Activated naive CD4-positive, alpha-beta T cell treated with anti-CD3 and anti-CD28 coated beads, Interleukin-2, amount 50 U/mL, for 24 hours (primary cell): ENCODE data around the gene RASAL1.

Experiments used
- H3K27ac Mint-ChIP-seq: one replicate; pipeline ENCODE4 v1.8.0; 2021; ENCODE audit warnings: mild to moderate bottlenecking, mixed read lengths
- H3K27me3 Mint-ChIP-seq: one replicate; pipeline ENCODE4 v1.8.0; 2021; ENCODE audit warnings: mixed read lengths
- H3K36me3 Mint-ChIP-seq: one replicate; pipeline ENCODE4 v1.8.0; 2021; ENCODE audit warnings: mixed read lengths
- H3K4me1 Mint-ChIP-seq: one replicate; pipeline ENCODE4 v1.8.0; 2021; ENCODE audit warnings: mixed read lengths
- H3K4me3 Mint-ChIP-seq: one replicate; pipeline ENCODE4 v1.8.0; 2021; ENCODE audit warnings: mild to moderate bottlenecking, mixed read lengths
- H3K9me3 Mint-ChIP-seq: one replicate; pipeline ENCODE4 v1.8.0; 2021; ENCODE audit warnings: mixed read lengths

Gene RASAL1

DNA sequence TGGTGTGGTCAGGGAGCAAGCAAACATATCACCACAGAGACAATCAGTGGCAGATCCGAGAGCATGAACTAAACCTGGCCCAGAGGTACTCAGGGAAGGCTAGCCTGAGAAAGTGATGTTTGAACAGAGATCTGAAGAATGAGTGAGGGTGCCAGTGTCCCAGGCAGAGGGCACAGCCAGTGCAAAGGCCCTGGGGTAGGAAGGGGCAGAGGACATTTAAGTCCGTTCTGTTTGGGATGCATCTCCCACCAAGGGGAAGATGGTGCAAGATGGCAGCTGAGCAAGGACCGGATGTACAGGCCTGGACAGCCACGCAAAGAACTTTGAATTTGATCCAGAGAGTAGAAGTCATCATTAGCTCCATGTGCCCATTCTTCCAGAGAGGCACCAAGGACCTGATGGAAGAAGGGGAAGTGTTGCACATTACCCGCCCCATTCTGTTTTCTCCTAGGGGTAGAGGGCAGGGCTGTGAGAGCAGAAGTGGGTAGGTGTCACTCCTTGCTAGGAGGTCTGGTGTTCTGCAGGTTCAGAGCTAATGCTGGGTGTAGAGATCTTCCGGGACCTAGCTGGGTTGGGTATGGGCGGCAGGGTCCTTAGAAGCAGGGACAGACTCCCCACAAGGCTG lies 75.1 kb downstream of the RASAL1 start:
- Mint-ChIP-seq H3K27ac (no peak overlapping the region), H3K27me3 (no peaks in the 10 kb centered on the region), H3K4me1 (peaks cover 28% of the 10 kb centered on the region), H3K4me3 (no peak overlapping the region), H3K9me3 (no peaks in the 10 kb centered on the region), H3K36me3 (no peaks in the 10 kb centered on the region)

DNA sequence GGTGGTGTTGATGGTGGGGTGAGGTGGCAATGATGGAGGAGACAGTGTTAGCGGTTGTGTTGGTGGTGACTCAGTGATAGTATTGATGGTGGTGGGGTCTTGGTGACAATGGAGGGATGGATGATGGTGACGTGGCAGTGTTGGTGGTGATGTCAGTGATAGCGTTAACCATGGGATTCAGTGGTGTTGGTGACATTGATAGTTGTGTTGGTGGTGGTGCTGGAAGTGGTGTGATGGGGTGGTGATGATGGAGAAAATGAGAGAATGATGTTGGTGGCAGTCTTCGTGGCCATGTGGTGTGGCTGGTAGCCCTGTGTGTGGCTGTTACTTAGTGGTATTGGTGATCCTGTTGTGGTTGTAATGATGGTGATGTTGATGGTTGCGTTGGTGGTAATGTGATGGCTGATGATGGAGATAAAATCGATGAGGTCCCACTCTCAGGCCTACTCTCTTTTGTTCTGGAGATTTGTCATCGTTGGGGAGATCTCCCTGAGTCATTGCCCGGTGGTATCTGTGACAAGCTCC lies 76.4 kb downstream of the RASAL1 start:
- no peak overlapping the region for H3K4me3 Mint-ChIP-seq
- no peak overlapping the region for H3K27ac Mint-ChIP-seq
- H3K4me1 Mint-ChIP-seq, result peaks cover 30% of the 10 kb centered on the region
- H3K36me3 Mint-ChIP-seq, result no peaks in the 10 kb centered on the region
- H3K9me3 Mint-ChIP-seq, result no peaks in the 10 kb centered on the region
- no peaks in the 10 kb centered on the region for H3K27me3 Mint-ChIP-seq

DNA sequence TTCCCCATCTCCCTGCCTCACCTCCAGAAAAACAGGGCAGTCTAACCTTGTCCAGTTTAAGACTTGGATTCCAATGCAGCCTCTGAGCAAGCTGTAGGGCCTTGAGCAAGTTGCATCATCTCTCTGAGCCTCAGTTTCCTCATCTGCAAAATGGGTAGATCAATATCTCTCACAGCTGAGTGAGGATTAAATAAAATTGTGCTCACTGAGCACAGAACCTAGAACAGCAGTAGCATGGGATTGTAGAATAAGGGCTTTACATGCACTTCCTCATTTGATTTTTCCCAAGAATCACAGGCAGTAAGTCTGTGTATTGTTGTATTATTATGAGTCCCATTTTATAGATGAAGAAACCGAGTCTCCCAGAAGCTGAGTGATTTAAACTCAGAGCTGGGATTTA lies 77.0 kb downstream of the RASAL1 start:
- Mint-ChIP-seq H3K27me3 (no peaks in the 10 kb centered on the region), H3K27ac (peak overlapping the region; percentile 46), H3K4me1 (peaks cover 25% of the 10 kb centered on the region), H3K9me3 (no peaks in the 10 kb centered on the region), H3K4me3 (peak overlapping the region; percentile 37), H3K36me3 (no peaks in the 10 kb centered on the region)

DNA sequence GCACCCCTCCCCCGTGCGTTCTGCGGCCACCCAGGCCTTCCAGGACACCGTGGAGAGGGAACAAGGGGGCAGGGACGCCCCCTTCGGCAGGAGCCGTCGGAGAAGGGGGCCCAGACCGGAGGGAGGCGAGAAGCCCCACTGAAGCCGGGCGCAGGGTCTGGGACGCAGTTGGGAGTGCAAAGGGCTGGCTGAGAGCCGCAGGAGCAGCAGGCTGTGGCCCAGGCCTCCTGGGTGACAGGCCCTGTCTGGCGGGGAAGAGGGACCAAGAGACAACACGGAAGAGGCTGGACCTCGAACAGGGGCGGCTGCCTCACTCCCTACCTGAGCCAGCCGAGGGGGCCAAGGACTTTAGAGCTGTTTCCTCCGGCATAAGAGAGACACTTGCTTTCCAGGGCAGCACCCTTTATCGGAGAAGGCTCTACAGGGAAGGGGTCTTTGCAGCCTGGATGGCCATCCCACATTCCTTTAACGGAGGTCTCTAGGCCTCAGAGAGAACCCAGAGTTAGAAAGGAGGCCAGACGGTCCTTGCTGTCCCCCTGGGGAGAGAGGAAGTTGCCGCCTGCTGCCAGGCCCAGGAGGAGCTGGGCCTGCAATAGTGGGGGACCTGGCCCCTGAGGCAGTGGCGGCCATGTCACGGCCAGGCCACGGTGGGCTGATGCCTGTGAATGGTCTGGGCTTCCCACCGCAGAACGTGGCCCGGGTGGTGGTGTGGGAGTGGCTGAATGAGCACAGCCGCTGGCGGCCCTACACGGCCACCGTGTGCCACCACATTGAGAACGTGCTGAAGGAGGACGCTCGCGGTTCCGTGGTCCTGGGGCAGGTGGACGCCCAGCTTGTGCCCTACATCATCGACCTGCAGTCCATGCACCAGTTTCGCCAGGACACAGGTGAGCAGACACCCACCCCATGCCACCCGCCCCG lies 77.7 kb downstream of the RASAL1 start:
- Mint-ChIP-seq H3K9me3 (no peaks in the 10 kb centered on the region), H3K4me1 (peaks cover 26% of the 10 kb centered on the region), H3K36me3 (no peaks in the 10 kb centered on the region), H3K4me3 (peak overlapping the region; percentile 66), H3K27ac (peak overlapping the region; percentile 77), H3K27me3 (no peaks in the 10 kb centered on the region)

DNA sequence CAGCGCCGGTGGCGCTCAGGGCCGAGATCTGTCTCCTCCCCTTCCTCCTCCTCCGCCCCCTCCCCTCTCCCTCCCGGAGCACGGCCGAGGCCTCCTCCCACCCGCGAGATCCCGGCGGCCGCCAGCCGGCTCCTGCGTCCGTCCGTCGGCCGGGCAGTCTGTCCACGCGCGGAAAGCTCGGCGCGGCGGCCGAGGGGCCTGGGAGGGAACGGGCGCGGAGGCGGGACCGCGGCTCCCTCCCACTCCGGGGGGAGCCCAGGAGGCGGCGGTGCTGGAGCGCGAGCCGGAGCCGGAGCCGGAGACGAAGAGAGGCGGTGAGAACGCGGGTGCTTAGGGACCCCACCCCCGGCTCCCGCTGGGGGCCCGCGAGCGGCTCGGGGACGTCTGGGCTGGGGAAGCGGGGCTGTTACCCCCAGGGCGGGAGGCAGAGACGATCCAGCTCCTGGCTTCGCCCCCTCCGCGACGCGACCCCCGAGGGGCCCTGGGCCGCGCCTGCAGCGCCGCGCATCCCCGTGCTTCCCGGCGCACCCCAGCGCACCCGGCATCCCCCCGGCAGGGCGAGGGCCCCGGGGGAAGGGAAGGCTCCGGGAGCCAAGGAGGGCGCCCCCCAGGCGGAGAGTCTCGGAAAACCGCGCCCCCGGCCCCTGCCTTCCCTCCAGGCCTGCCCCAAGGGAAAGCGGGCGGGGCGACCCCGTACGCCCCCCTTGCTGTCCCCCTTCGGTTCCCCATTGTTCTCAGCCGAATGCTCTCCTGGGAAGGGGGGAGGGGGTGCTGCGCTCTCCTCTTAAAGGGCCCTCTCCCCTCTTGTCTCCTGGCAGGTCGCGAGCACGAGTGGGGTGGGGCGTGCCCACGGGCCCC lies 78.7 kb downstream of the RASAL1 start, which contains the start of gene DTX1:
TSS of gene DTX1 (plus strand) at position 100 of the 858 bp plus-strand sequence. CDS start 1,463 bp downstream, outside the sequence.
- no peaks in the 10 kb centered on the region for H3K9me3 Mint-ChIP-seq
- peak within 1 kb of the TSS; percentile 81 for H3K4me3 Mint-ChIP-seq
- peak within 1 kb of the TSS; percentile 78 for H3K27ac Mint-ChIP-seq
- no peaks in the 10 kb centered on the region for H3K27me3 Mint-ChIP-seq
- H3K4me1 Mint-ChIP-seq, result peaks cover 36% of the 10 kb centered on the region
- no peaks in the 10 kb centered on the region for H3K36me3 Mint-ChIP-seq

DNA sequence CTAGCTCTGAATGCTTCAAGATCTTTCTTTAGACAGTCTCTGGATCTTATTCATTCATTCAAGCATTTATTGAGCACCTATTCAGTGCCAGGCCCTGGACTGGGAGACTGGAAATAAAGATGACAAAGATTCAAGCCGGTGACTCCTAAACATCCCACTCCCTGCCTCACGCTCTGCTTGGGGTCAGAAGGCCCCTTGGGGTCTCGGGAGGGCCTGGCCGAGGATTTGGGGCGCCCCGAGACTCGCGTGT lies 79.3 kb downstream of the RASAL1 start:
- peaks cover 41% of the 10 kb centered on the region for H3K4me1 Mint-ChIP-seq
- peak overlapping the region; percentile 78 for H3K27ac Mint-ChIP-seq
- peak overlapping the region; percentile 81 for H3K4me3 Mint-ChIP-seq
- no peaks in the 10 kb centered on the region for H3K36me3 Mint-ChIP-seq
- no peaks in the 10 kb centered on the region for H3K9me3 Mint-ChIP-seq
- H3K27me3 Mint-ChIP-seq, result no peaks in the 10 kb centered on the region

DNA sequence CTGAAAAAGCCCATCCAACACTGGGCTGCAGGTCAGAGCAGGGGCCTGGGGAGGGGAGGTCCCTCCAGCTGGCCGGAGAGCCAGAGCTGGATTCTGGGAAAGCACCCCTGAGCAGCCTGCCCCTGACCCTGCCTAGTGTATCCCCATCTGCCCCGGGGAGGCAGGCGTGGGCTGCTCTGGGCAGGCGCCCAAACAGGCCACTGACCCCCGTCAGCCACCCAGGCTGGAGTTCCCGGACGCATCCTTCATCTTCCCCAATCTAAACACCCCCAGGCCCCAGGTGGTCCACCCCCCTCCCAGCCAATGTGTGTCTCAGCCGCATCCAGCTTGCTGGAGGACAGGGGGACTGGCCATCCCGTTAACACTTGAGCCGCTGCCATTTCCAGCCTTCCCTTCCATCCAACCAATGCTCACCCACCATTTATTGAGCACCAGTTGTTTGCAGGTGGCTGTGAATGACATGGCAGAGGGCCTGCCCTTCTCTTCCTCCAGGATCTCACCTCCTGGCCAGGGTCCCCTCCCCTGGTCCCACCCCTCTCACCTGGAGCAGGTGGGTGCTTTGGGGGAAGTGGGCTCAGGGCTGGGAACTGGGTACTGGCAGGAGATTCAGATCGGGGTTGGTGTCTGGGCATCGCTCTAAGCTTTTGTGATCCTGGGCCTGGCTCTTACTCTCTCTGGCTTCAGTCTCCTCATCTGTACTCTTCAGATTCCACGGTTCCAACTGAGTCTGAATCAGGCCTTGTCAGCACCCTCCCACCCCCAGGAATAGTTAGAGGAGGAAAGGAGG lies 79.8 kb downstream of the RASAL1 start:
- Mint-ChIP-seq H3K4me1 (peaks cover 45% of the 10 kb centered on the region), H3K4me3 (peak overlapping the region; percentile 81), H3K36me3 (no peaks in the 10 kb centered on the region), H3K27ac (peak overlapping the region; percentile 78), H3K27me3 (no peaks in the 10 kb centered on the region), H3K9me3 (no peaks in the 10 kb centered on the region)

DNA sequence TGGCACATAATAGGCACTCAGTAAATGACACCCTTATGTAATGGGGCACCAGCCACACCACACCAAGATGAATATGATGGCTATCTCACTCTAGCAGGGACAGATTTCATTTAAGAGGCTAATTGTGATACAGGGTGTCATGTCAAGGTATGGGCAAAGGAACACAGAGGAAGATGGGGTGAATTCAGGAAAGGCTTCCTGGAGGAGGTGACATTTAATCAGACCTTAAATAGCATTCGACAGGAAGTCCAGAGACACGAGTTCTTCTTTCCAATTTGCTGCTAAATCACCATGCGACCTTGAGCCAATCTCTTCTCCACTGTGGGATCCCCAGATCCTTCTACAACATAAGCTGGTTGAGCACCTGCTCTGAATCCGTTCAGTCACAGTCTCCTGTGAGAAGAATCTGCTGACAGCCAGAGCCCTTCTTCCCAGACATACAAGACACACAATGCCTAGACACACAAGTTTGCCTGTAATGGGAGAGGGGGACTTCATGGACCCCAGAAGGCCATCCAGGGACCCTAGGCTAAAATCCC lies 80.5 kb downstream of the RASAL1 start:
- peak overlapping the region; percentile 15 for H3K27ac Mint-ChIP-seq
- H3K27me3 Mint-ChIP-seq, result no peaks in the 10 kb centered on the region
- peaks cover 52% of the 10 kb centered on the region for H3K4me1 Mint-ChIP-seq
- H3K4me3 Mint-ChIP-seq, result peak overlapping the region; percentile 63
- no peaks in the 10 kb centered on the region for H3K9me3 Mint-ChIP-seq
- no peaks in the 10 kb centered on the region for H3K36me3 Mint-ChIP-seq

DNA sequence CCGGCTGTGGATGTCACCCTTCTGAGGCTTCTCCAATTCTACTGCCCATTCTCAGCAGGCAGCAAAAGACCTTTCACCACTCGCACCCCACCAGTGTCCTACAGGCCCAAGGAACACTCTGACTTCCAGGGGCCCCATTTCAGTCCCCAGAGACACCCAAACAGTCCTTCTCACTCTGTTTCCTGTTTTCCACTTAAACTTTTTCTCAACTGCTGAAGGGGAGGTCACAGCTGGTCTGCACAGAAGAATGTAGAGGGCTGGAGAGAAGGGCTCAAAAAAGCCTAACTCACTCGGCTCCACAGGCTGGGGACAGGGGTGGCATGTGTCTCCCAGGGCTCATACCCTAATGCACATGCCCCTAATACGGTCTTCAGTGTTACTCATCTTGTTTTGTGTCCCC lies 83.2 kb downstream of the RASAL1 start:
- H3K36me3 Mint-ChIP-seq, result no peaks in the 10 kb centered on the region
- H3K27ac Mint-ChIP-seq, result no peak overlapping the region
- no peak overlapping the region for H3K4me3 Mint-ChIP-seq
- peaks cover 66% of the 10 kb centered on the region for H3K4me1 Mint-ChIP-seq
- H3K27me3 Mint-ChIP-seq, result no peaks in the 10 kb centered on the region
- no peaks in the 10 kb centered on the region for H3K9me3 Mint-ChIP-seq

DNA sequence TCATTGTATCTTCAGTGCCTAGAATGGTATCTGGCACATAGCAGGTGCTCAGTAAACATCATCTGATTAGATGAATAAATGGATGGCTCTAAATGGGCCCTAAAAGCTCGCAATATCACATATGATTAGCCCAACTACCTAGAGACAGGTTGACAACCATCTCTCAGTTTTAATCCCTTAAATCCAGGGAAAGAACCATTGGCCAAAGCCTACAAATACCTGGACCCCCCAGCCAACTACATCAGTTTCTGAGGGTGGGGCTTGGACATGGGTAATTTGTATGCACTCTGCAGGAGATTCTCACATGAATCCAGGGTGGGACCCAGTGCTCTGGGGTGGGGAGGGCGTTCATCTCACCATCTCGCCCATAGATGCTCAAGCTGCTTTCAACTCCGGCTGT lies 83.8 kb downstream of the RASAL1 start:
- Mint-ChIP-seq H3K36me3 (no peaks in the 10 kb centered on the region), H3K27me3 (no peaks in the 10 kb centered on the region), H3K4me3 (no peak overlapping the region), H3K4me1 (peaks cover 66% of the 10 kb centered on the region), H3K27ac (no peak overlapping the region), H3K9me3 (no peaks in the 10 kb centered on the region)

DNA sequence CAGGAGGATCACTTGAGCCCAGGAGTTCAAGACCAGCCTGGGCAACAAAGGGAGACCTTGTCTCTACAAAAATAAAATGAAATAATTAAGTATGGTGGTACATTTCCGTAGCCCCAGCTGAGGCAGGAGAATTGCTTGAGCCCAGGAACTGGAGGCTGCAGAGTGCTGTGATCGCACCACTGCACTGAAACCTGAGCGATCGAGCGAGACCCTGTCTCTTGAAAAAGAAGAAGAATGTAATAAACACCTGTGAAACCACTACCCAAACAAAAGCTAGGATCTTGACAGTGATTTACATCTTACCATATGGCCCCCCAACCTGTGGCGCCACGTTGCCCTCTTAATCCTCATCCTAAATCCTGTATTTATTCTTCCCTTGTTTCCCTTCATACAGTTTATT lies 84.8 kb downstream of the RASAL1 start:
- no peaks in the 10 kb centered on the region for H3K9me3 Mint-ChIP-seq
- H3K4me3 Mint-ChIP-seq, result no peak overlapping the region
- H3K27ac Mint-ChIP-seq, result no peak overlapping the region
- no peaks in the 10 kb centered on the region for H3K27me3 Mint-ChIP-seq
- no peaks in the 10 kb centered on the region for H3K36me3 Mint-ChIP-seq
- H3K4me1 Mint-ChIP-seq, result peaks cover 60% of the 10 kb centered on the region

DNA sequence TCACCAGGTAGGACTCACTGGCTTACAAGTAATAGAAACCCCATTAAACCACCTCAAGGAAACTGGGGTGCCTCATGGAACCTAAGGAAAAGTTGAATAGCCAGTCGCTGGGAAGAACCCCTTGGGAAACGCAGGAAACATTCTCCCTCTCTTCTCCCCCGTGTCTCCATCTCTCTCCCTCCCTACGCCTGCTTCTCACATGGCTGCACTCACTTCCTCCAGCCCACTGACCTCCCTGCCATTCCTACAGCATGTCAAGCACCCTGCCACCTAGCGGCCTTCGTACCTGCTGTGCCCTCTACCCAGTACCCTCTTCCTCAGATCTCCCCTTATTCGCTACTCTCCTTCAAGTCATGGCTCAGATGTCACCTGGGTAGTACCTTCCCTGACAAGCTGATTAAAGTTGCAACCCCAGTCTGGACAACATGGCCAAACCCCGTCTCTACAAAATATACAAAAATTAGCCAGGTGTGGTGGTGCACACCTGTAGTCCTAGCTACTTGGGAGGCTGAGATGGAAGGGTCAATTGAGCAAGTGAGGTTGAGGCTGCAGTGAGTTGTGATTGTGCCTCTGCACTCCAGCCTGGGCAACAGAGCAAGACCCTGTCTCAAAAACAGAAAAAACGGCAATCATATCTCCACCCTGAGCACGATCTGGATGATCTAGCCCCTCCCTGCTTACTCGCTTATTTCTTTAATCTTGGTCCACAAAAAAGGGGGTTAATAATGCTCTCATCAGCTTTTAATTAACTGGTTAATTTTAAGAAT lies 85.4 kb downstream of the RASAL1 start:
- no peak overlapping the region for H3K4me3 Mint-ChIP-seq
- peaks cover 57% of the 10 kb centered on the region for H3K4me1 Mint-ChIP-seq
- no peaks in the 10 kb centered on the region for H3K9me3 Mint-ChIP-seq
- H3K27ac Mint-ChIP-seq, result no peak overlapping the region
- H3K27me3 Mint-ChIP-seq, result no peaks in the 10 kb centered on the region
- H3K36me3 Mint-ChIP-seq, result no peaks in the 10 kb centered on the region
